Left ventricle myocardium inferior (tissue), 1 donor: ENCODE results near the gene OR4C5. TPM values are rescaled to one million over a fixed set of nuclear protein-coding genes. Genes with fewer than 3 reads are reported as not detected.
"Not testable (repeated sequence)": the region's sequence is repeated elsewhere in the genome, so short reads cannot be mapped to it uniquely, and the experiment has no call there.

Experiments used
- DNase-seq: peaks from one replicate; pipeline ENCODE4 v3.0.0-alpha.2; 2020
- H3K27ac ChIP-seq: fragments of 200-600 bp; replicated peaks from 2 replicates; pipeline ENCODE4 v1.8.0; 2021
- H3K27me3 ChIP-seq: fragments of 200-600 bp; 2 replicates; pipeline ENCODE4 v1.8.0; 2021; ENCODE audit warnings: low read depth
- H3K36me3 ChIP-seq: fragments of 200-600 bp; 2 replicates; pipeline ENCODE4 v1.8.0; 2021
- H3K4me1 ChIP-seq: fragments of 200-600 bp; 2 replicates; pipeline ENCODE4 v1.8.0; 2021
- H3K4me3 ChIP-seq: fragments of 200-600 bp; 2 replicates; pipeline ENCODE4 v1.8.0; 2021; ENCODE audit warnings: mild to moderate bottlenecking, moderate library complexity
- H3K9me3 ChIP-seq: fragments of 200-600 bp; replicated peaks from 2 replicates; pipeline ENCODE4 v1.8.0; 2021
- CTCF ChIP-seq: fragments of 200-600 bp; IDR thresholded peaks from 2 replicates; pipeline ENCODE4 v1.8.0; 2021; ENCODE audit warnings: antibody characterized with exemption, mild to moderate bottlenecking, borderline replicate concordance
- intact Hi-C: fragments of 100-400 bp; cut with micrococcal nuclease; formaldehyde crosslinking; loops from one replicate; pipeline ENCODE4 v1.11.0; 2022
- total RNA-seq: library from RNA; stranded (reverse); fragmentation: NEBNext Ultra II Directional; extraction: Animal tissue kit (Norgen Biotek cat#: 25700); gene quantifications from one replicate; pipeline ENCODE4 v1.2.1, GENCODE V29; 2021
- donor health status: DM: no; HTN: yes; CAD: no; lungs with severe emphysema.

OR4C5 gene
- total RNA-seq, 1 donor from 2014 or later = not detected

- Histone ChIP-seq H3K9me3 (peaks cover 5% of the 10 kb centered on the region), H3K27ac (no peak overlapping the region), H3K4me3 (no peak overlapping the region), H3K36me3 (no peaks in the 10 kb centered on the region), H3K27me3 (no peaks in the 10 kb centered on the region), H3K4me1 (no peaks in the 10 kb centered on the region)
- no peak for DNase-seq
- no peak for TF ChIP-seq CTCF
- intact Hi-C loops = no loop called here
These were observed 24.8 kb downstream of the OR4C5 start for GRCh38 chr11:48341466-48341865.

- intact Hi-C loops, H3K9me3 ChIP-seq, H3K27ac ChIP-seq, H3K4me3 ChIP-seq, H3K36me3 ChIP-seq, H3K27me3 ChIP-seq, DNase-seq, H3K4me1 ChIP-seq: not testable (repeated sequence)
These were observed 41.6 kb downstream of the OR4C5 start, which contains the start of gene OR4C3 for GRCh38 chr11:48324620-48325019. Gene OR4C3 (plus strand): TSS chr11:48324920. CDS start chr11:48325022, 102 bp downstream.

GRCh38 chr11:48319813-48320212 is 46.5 kb downstream of the OR4C5 start:
- H3K9me3 ChIP-seq, DNase-seq, H3K27me3 ChIP-seq, H3K4me3 ChIP-seq, H3K4me1 ChIP-seq, intact Hi-C loops, H3K27ac ChIP-seq, H3K36me3 ChIP-seq: not testable (repeated sequence)

Other genes starting within 250 kb of the OR4C5 start
- not detected for gene OR4B1, start 149.7 kb downstream of the OR4C5 start, total RNA-seq
- not detected for gene OR4X2, start 121.4 kb downstream of the OR4C5 start, total RNA-seq
- not detected for gene OR4X1, start 102.6 kb downstream of the OR4C5 start, total RNA-seq
- not detected for gene OR4S1, start 60.2 kb downstream of the OR4C5 start, total RNA-seq
- gene OR4C3, start 41.5 kb downstream of the OR4C5 start, total RNA-seq = not detected
- gene OR4A47, start 122.3 kb upstream of the OR4C5 start, total RNA-seq = not detected